ENCODE data around the gene HOXB9.

DNA sequence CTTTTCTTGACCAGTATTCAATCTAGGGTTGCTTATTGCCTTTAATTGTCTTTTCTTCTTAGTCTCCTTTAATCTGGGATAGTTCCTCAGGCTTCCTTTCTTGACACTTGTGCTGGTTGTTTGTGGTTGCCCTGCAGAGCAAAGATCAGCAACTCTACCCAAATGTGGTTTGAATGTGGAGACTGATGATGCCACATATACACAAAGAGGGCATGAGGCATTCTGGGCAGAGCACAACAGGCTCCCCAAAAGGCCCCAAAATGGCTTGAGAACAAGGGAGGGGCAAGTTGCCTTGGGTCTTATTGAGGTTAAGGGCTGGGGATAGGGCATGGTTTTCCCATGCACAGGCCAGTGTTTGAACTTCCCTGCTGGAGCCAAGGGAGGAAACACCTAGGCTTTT, 29.8 kb upstream of the HOXB9 start:
- TF ChIP-seq POLR2A (IDR thresholded peaks at IDR 0.05; ENCODE audit: insufficient read depth in 1 of 2, low read depth in 2 of 2, low read length in 2 of 2) (no peak), HDAC6 (IDR thresholded peaks at IDR 0.05; ENCODE audit: low read depth, low read length) (no peak), FOXP1 (IDR thresholded peaks at IDR 0.05) (no peak), FOXP1 (CRISPR knock-in tag; IDR thresholded peaks at IDR 0.05) (no peak), TAF1 (CRISPR knock-in tag; IDR thresholded peaks at IDR 0.05) (no peak), RAD21 (CRISPR knock-in tag; IDR thresholded peaks at IDR 0.05) (no peak), NFRKB (IDR thresholded peaks at IDR 0.05) (no peak), ZBTB38 (CRISPR knock-in tag; IDR thresholded peaks at IDR 0.05) (no peak), ZNF660 (CRISPR knock-in tag; IDR thresholded peaks at IDR 0.05; ENCODE audit: borderline replicate concordance, low read depth) (no peak), JUND (CRISPR knock-in tag; IDR thresholded peaks at IDR 0.05) (no peak)
- TF ChIP-seq, protein P1, sequence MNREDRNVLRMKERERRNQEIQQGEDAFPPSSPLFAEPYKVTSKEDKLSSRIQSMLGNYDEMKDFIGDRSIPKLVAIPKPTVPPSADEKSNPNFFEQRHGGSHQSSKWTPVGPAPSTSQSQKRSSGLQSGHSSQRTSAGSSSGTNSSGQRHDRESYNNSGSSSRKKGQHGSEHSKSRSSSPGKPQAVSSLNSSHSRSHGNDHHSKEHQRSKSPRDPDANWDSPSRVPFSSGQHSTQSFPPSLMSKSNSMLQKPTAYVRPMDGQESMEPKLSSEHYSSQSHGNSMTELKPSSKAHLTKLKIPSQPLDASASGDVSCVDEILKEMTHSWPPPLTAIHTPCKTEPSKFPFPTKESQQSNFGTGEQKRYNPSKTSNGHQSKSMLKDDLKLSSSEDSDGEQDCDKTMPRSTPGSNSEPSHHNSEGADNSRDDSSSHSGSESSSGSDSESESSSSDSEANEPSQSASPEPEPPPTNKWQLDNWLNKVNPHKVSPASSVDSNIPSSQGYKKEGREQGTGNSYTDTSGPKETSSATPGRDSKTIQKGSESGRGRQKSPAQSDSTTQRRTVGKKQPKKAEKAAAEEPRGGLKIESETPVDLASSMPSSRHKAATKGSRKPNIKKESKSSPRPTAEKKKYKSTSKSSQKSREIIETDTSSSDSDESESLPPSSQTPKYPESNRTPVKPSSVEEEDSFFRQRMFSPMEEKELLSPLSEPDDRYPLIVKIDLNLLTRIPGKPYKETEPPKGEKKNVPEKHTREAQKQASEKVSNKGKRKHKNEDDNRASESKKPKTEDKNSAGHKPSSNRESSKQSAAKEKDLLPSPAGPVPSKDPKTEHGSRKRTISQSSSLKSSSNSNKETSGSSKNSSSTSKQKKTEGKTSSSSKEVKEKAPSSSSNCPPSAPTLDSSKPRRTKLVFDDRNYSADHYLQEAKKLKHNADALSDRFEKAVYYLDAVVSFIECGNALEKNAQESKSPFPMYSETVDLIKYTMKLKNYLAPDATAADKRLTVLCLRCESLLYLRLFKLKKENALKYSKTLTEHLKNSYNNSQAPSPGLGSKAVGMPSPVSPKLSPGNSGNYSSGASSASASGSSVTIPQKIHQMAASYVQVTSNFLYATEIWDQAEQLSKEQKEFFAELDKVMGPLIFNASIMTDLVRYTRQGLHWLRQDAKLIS (CRISPR knock-in tag; IDR thresholded peaks at IDR 0.05) = no peak
- TF ChIP-seq, protein P2, sequence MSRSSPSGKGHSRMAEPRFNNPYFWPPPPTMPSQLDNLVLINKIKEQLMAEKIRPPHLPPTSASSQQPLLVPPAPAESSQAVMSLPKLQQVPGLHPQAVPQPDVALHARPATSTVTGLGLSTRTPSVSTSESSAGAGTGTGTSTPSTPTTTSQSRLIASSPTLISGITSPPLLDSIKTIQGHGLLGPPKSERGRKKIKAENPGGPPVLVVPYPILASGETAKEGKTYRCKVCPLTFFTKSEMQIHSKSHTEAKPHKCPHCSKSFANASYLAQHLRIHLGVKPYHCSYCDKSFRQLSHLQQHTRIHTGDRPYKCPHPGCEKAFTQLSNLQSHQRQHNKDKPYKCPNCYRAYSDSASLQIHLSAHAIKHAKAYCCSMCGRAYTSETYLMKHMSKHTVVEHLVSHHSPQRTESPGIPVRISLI (CRISPR knock-in tag; IDR thresholded peaks at IDR 0.05; ENCODE audit: borderline replicate concordance) = no peak
- TF ChIP-seq, protein P3, sequence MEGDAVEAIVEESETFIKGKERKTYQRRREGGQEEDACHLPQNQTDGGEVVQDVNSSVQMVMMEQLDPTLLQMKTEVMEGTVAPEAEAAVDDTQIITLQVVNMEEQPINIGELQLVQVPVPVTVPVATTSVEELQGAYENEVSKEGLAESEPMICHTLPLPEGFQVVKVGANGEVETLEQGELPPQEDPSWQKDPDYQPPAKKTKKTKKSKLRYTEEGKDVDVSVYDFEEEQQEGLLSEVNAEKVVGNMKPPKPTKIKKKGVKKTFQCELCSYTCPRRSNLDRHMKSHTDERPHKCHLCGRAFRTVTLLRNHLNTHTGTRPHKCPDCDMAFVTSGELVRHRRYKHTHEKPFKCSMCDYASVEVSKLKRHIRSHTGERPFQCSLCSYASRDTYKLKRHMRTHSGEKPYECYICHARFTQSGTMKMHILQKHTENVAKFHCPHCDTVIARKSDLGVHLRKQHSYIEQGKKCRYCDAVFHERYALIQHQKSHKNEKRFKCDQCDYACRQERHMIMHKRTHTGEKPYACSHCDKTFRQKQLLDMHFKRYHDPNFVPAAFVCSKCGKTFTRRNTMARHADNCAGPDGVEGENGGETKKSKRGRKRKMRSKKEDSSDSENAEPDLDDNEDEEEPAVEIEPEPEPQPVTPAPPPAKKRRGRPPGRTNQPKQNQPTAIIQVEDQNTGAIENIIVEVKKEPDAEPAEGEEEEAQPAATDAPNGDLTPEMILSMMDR (CRISPR knock-in tag; IDR thresholded peaks at IDR 0.05) = no peak
- TF ChIP-seq, protein P4, sequence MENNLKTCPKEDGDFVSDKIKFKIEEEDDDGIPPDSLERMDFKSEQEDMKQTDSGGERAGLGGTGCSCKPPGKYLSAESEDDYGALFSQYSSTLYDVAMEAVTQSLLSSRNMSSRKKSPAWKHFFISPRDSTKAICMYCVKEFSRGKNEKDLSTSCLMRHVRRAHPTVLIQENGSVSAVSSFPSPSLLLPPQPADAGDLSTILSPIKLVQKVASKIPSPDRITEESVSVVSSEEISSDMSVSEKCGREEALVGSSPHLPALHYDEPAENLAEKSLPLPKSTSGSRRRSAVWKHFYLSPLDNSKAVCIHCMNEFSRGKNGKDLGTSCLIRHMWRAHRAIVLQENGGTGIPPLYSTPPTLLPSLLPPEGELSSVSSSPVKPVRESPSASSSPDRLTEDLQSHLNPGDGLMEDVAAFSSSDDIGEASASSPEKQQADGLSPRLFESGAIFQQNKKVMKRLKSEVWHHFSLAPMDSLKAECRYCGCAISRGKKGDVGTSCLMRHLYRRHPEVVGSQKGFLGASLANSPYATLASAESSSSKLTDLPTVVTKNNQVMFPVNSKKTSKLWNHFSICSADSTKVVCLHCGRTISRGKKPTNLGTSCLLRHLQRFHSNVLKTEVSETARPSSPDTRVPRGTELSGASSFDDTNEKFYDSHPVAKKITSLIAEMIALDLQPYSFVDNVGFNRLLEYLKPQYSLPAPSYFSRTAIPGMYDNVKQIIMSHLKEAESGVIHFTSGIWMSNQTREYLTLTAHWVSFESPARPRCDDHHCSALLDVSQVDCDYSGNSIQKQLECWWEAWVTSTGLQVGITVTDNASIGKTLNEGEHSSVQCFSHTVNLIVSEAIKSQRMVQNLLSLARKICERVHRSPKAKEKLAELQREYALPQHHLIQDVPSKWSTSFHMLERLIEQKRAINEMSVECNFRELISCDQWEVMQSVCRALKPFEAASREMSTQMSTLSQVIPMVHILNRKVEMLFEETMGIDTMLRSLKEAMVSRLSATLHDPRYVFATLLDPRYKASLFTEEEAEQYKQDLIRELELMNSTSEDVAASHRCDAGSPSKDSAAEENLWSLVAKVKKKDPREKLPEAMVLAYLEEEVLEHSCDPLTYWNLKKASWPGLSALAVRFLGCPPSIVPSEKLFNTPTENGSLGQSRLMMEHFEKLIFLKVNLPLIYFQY (CRISPR knock-in tag; IDR thresholded peaks at IDR 0.05; ENCODE audit: borderline replicate concordance) = no peak
- TF ChIP-seq, protein P5, sequence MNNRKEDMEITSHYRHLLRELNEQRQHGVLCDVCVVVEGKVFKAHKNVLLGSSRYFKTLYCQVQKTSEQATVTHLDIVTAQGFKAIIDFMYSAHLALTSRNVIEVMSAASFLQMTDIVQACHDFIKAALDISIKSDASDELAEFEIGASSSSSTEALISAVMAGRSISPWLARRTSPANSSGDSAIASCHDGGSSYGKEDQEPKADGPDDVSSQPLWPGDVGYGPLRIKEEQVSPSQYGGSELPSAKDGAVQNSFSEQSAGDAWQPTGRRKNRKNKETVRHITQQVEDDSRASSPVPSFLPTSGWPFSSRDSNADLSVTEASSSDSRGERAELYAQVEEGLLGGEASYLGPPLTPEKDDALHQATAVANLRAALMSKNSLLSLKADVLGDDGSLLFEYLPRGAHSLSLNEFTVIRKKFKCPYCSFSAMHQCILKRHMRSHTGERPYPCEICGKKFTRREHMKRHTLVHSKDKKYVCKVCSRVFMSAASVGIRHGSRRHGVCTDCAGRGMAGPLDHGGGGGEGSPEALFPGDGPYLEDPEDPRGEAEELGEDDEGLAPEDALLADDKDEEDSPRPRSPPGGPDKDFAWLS (CRISPR knock-in tag; IDR thresholded peaks at IDR 0.05; ENCODE audit: borderline replicate concordance) = no peak

All from HepG2 (cell line).